IMR-90 (cell line): ENCODE results near the gene HMGCLL1. TPM values are rescaled to one million over a fixed set of nuclear protein-coding genes. Genes with fewer than 3 reads are reported as not detected.

Source experiments
- ATAC-seq: fragments of 200-7000 bp; cut with Tn5 transposase; 2 replicates; pipeline ENCODE4 v1.9.1; 2020; ENCODE audit warnings: low read depth, mild to moderate bottlenecking, moderate library complexity
- BruUV-seq: library from RNA; stranded (reverse); fragments of 400-500 nt; replicated peaks from 2 replicates; lab custom pipeline; 2021; lab: Mats Ljungman, UMichigan
- CTCF ChIA-PET: fragments of 300-600 bp; formaldehyde crosslinking; extraction: SDS; loops from one replicate; lab custom pipeline; 2021; ENCODE audit warnings: antibody characterized with exemption; lab: Yijun Ruan, JAX
- POLR2A ChIA-PET: fragments of 300-600 bp; sonication (Branson Sonifier 250); formaldehyde crosslinking; loops from one replicate; lab custom pipeline; 2022; ENCODE audit warnings: antibody characterized with exemption; ENCODE audit not compliant: unreplicated experiment; lab: Charles Lee
- DNase-seq: peaks from one replicate; pipeline ENCODE4 v3.0.0; 2013
- H2AFZ ChIP-seq: replicated peaks from 2 replicates; pipeline ENCODE3; 2013; ENCODE audit warnings: low read length, mild to moderate bottlenecking; ENCODE audit not compliant: poor library complexity
- H2AK5ac ChIP-seq: 2 replicates; pipeline ENCODE4 v1.6.1; 2013; ENCODE audit warnings: low read depth, low read length, inconsistent platforms
- H2AK9ac ChIP-seq: replicated peaks from 2 replicates; pipeline ENCODE3; 2013; ENCODE audit warnings: mild to moderate bottlenecking, low read depth, low read length, moderate library complexity; ENCODE audit not compliant: poor library complexity
- H2BK120ac ChIP-seq: 2 replicates; pipeline ENCODE4 v1.6.1; 2013; ENCODE audit warnings: low read depth, low read length, inconsistent platforms
- H2BK15ac ChIP-seq: 3 replicates; pipeline ENCODE4 v1.6.1; 2013; ENCODE audit warnings: low read depth, low read length, inconsistent platforms
- H2BK20ac ChIP-seq: 2 replicates; pipeline ENCODE4 v1.6.1; 2013; ENCODE audit warnings: low read depth, mild to moderate bottlenecking, inconsistent platforms, low read length, moderate library complexity
- H2BK5ac ChIP-seq: 2 replicates; pipeline ENCODE4 v1.6.1; 2013; ENCODE audit warnings: mild to moderate bottlenecking, low read depth, low read length, inconsistent platforms; ENCODE audit not compliant: poor library complexity, severe bottlenecking
- H3K14ac ChIP-seq: replicated peaks from 2 replicates; pipeline ENCODE4 v1.6.1; 2013; ENCODE audit warnings: low read depth, low read length, inconsistent platforms
- H3K18ac ChIP-seq: 2 replicates; pipeline ENCODE4 v1.6.1; 2013; ENCODE audit warnings: low read depth, low read length, control low read depth
- H3K23ac ChIP-seq: 2 replicates; pipeline ENCODE4 v1.6.1; 2013; ENCODE audit warnings: low read depth, low read length, inconsistent platforms
- H3K27ac ChIP-seq: 2 replicates; pipeline ENCODE4 v1.5.1; 2013; ENCODE audit warnings: mild to moderate bottlenecking, control low read depth, low read length; ENCODE audit not compliant: insufficient read depth
- H3K27me3 ChIP-seq: 2 replicates; pipeline ENCODE4 v1.6.1; 2013; ENCODE audit warnings: low read length; ENCODE audit not compliant: control insufficient read depth, insufficient read depth
- H3K36me3 ChIP-seq: 2 replicates; pipeline ENCODE4 v1.6.1; 2013; ENCODE audit warnings: low read length, mixed read lengths; ENCODE audit not compliant: control insufficient read depth, insufficient read depth
- H3K4ac ChIP-seq: 2 replicates; pipeline ENCODE4 v1.6.1; 2013; ENCODE audit warnings: low read depth, low read length, inconsistent platforms
- H3K4me1 ChIP-seq: 2 replicates; pipeline ENCODE4 v1.6.1; 2013; ENCODE audit warnings: low read length, mixed read lengths; ENCODE audit not compliant: control insufficient read depth, insufficient read depth
- H3K4me2 ChIP-seq: 2 replicates; pipeline ENCODE4 v1.6.1; 2013; ENCODE audit warnings: low read depth, mild to moderate bottlenecking, control low read depth, low read length, moderate library complexity
- H3K4me3 ChIP-seq: 2 replicates; pipeline ENCODE4 v1.5.1; 2013; ENCODE audit warnings: low read depth, mild to moderate bottlenecking, control low read depth, low read length, moderate library complexity; ENCODE audit not compliant: insufficient read depth
- H3K56ac ChIP-seq: 2 replicates; pipeline ENCODE4 v1.6.1; 2013; ENCODE audit warnings: low read length, inconsistent platforms; ENCODE audit not compliant: insufficient read depth; ENCODE audit errors: extremely low read depth
- H3K79me1 ChIP-seq, 2 experiments: 2 replicates each; pipeline ENCODE4 v1.6.1; 2013; ENCODE audit warnings: low read length in 2 of 2, inconsistent platforms in 1 of 2, low read depth in 1 of 2
- H3K9ac ChIP-seq: 2 replicates; pipeline ENCODE4 v1.6.1; 2013; ENCODE audit warnings: low read depth, low read length, control low read depth
- H3K9me1 ChIP-seq: 2 replicates; pipeline ENCODE4 v1.6.1; 2013; ENCODE audit warnings: low read length, inconsistent platforms; ENCODE audit not compliant: insufficient read depth
- H3K9me3 ChIP-seq: 2 replicates; pipeline ENCODE4 v1.6.1; 2013; ENCODE audit warnings: low read length; ENCODE audit not compliant: control insufficient read depth, insufficient read depth
- H4K20me1 ChIP-seq: 2 replicates; pipeline ENCODE4 v1.6.1; 2013; ENCODE audit warnings: low read length, inconsistent platforms; ENCODE audit not compliant: insufficient read depth
- H4K5ac ChIP-seq: 2 replicates; pipeline ENCODE4 v1.6.1; 2013; ENCODE audit warnings: mild to moderate bottlenecking, low read depth, low read length, control low read depth
- H4K8ac ChIP-seq, 2 experiments: 2 replicates each; pipeline ENCODE4 v1.6.1; 2013; ENCODE audit warnings: low read depth in 2 of 2, low read length in 2 of 2, control low read depth in 1 of 2, inconsistent platforms in 1 of 2
- H4K91ac ChIP-seq: 2 replicates; pipeline ENCODE4 v1.6.1; 2013; ENCODE audit warnings: low read depth, low read length, inconsistent platforms; ENCODE audit not compliant: insufficient read depth
- BHLHE40 ChIP-seq: fragments of 150-350 bp; IDR thresholded peaks from 2 replicates; pipeline ENCODE4 v1.6.1; 2016; ENCODE audit warnings: mild to moderate bottlenecking, low read depth, low read length
- ELK1 ChIP-seq: fragments of 150-350 bp; IDR thresholded peaks from 2 replicates; pipeline ENCODE4 v1.6.1; 2016; ENCODE audit warnings: low read depth, mild to moderate bottlenecking, low read length, moderate library complexity, borderline replicate concordance
- FOS ChIP-seq: fragments of 150-350 bp; IDR thresholded peaks from 2 replicates; pipeline ENCODE4 v1.6.1; 2016; ENCODE audit warnings: low read depth, low read length
- MAFK ChIP-seq: IDR thresholded peaks from 2 replicates; pipeline ENCODE4 v1.6.1; 2012; ENCODE audit warnings: low read depth, low read length, improper control_type of control experiment
- WGBS, 2 experiments: methylation state at CpG; one replicate each; pipeline versions ENCODE4 v1.1.5 to v1.1.7; 2013; ENCODE audit warnings: missing lambda C conversion rate in 2 of 2; ENCODE audit not compliant: insufficient read length in 1 of 2; ENCODE audit errors: extremely low coverage in 2 of 2; 5-methylcytosine and 5-hydroxymethylcytosine counted together
- dilution Hi-C: fragments of 300-500 bp; cut with HindIII; formaldehyde crosslinking; loops from one replicate; pipeline ENCODE4 v1.14.3; 2018; ENCODE audit warnings: low sequenced_read_pairs; ENCODE audit not compliant: unreplicated experiment
- in situ Hi-C: fragments of 300-500 bp; cut with MboI; formaldehyde crosslinking; loops from 3 replicates; pipeline ENCODE4 v1.14.3; 2019; ENCODE audit warnings: low sequenced_read_pairs, inconsistent platforms, mixed read lengths
- intact Hi-C: fragments of 100-400 bp; cut with micrococcal nuclease; formaldehyde crosslinking; loops from 2 replicates; pipeline ENCODE4 v1.10.0; 2022
- polyA plus RNA-seq, 3 experiments: library from polyadenylated mRNA; depleted of rRNA; stranded (reverse); fragments of >200 nt; gene quantifications; 2 replicates each; pipeline ENCODE4 v1.2.3, GENCODE V29; 2012; ENCODE audit warnings: low replicate concordance in 1 of 3
- total RNA-seq: library from RNA; depleted of rRNA; stranded (reverse); fragments of >200 nt; gene quantifications from 2 replicates; pipeline ENCODE4 v1.2.3, GENCODE V29; 2012

HMGCLL1 gene
- total and polyA plus RNA-seq, 2 of the 4 experiments (the other 2 are of a cell fraction), result 0.03 TPM; not detected in 1

GRCh38 chr6:55405474-55406235 lies 173.3 kb downstream of the HMGCLL1 start:
- Histone ChIP-seq H3K14ac (no peak overlapping the region), H3K27ac (no peak overlapping the region), H2BK20ac (no peak overlapping the region), H2AK9ac (no peak overlapping the region), H3K4me3 (no peak overlapping the region), H3K18ac (no peak overlapping the region), H2BK15ac (no peak overlapping the region), H2AK5ac (no peak overlapping the region), H4K91ac (no peak overlapping the region), H4K8ac (no peak overlapping the region), H3K36me3 (no peaks in the 10 kb centered on the region), H3K9me3 (no peaks in the 10 kb centered on the region), H2BK120ac (no peak overlapping the region), H4K5ac (no peak overlapping the region), H3K9me1 (no peaks in the 10 kb centered on the region; the same call in 1 of the 2 replicates), H2AFZ (no peak overlapping the region), H3K4me2 (no peak overlapping the region), H4K20me1 (no peaks in the 10 kb centered on the region), H3K79me1 (no peaks in the 10 kb centered on the region), H3K56ac (no peak overlapping the region), H3K9ac (no peak overlapping the region), H3K4ac (no peak overlapping the region), H2BK5ac (no peak overlapping the region), H3K4me1 (peaks cover 4% of the 10 kb centered on the region; the same call in 1 of the 2 replicates), H3K23ac (no peak overlapping the region), H3K27me3 (no peaks in the 10 kb centered on the region)
- no TSS peak for BruUV-seq
- intact Hi-C loops, result no loop called here
- 67% methylated on average over 3 of the region's 7 CpGs; no CpG with 5 or more reads in 1 of the 2 experiments for WGBS, 2 experiments
- TF ChIP-seq MAFK (no peak), BHLHE40 (no peak), FOS (no peak), ELK1 (no peak)
- in situ Hi-C loops, result no loop called here
- DNase-seq (no peak), ATAC-seq (no peak)
- dilution Hi-C loops, result no loop called here
- POLR2A ChIA-PET, result no interaction called here
- CTCF ChIA-PET, result no interaction called here
